ENCODE data around the gene LONRF2.

The LONRF2 gene

DNA sequence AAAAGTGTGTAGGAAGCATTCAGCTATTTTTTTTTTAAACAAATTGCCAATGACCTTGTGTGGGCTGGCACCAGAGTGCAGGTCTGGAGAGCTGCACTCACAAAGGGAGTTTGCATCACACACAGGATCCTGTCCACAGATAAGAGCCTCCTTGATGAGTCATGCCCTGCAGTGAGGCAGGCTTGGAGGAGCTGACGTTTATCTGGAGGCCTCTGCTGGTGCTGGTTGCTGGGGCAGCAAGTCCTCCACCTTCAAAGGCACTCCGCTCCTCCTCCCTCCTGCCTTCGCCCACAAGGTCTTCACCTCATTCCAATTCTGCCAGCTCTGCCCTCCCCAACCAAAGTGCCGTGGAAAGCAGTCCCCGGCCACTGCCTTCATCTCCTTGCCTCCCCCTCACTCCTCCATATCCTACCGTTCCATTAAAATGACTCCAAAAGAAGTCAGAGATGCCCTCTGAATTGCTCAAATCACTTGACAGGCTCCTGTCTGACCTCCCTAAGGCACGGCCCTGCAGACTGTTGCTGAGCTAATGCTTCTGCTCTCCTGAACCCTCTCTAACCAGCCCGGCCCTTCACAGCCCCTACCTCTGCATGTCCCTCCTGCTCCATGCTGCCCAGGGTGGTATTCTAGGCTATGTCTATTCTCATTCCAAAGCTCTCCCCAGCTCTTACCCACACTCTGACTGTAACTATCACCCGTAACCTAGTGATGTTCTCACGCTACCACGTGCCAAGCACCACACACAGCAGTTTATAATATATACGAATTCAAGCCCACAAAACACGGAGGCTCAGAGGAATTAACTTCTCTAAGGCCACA is 30.9 kb downstream of the LONRF2 start:
- peak; percentile 96 for DNase-seq (ENCODE audit: extremely low read depth, low read depth)
- TF ChIP-seq, protein P1, sequence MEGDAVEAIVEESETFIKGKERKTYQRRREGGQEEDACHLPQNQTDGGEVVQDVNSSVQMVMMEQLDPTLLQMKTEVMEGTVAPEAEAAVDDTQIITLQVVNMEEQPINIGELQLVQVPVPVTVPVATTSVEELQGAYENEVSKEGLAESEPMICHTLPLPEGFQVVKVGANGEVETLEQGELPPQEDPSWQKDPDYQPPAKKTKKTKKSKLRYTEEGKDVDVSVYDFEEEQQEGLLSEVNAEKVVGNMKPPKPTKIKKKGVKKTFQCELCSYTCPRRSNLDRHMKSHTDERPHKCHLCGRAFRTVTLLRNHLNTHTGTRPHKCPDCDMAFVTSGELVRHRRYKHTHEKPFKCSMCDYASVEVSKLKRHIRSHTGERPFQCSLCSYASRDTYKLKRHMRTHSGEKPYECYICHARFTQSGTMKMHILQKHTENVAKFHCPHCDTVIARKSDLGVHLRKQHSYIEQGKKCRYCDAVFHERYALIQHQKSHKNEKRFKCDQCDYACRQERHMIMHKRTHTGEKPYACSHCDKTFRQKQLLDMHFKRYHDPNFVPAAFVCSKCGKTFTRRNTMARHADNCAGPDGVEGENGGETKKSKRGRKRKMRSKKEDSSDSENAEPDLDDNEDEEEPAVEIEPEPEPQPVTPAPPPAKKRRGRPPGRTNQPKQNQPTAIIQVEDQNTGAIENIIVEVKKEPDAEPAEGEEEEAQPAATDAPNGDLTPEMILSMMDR (IDR thresholded peaks at IDR 0.05; ENCODE audit: low read depth, low read length, missing control alignments): no peak
- H3K4me3 ChIP-seq (replicated peaks; ENCODE audit: low read depth, low read length): no peak overlapping the region

DNA sequence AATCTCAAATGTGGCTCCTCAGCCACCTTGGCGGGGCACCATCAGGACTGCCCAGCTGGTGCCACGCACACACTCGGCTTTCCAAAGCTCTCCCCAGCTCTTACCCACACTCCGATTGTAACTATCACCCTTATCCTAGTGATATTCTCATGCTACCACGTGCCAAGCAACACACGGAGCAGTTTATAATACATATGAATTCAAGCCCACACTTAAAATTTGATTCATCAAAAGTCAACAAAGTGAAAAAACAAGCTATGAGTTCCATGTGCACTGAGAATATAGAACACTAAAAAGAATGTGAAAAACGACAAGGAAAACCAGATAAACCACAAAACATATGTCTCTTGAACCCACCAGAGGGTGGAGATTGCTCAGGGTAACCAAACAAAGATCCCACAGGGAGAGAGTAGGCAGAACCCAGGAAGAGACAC is 31.6 kb downstream of the LONRF2 start:
- no peak for DNase-seq (ENCODE audit: extremely low read depth, low read depth)
- H3K4me3 ChIP-seq (replicated peaks; ENCODE audit: low read depth, low read length): no peak overlapping the region
- TF ChIP-seq, protein P1 (IDR thresholded peaks at IDR 0.05; ENCODE audit: low read depth, low read length, missing control alignments): no peak

- no peak overlapping the region for H3K4me3 ChIP-seq (replicated peaks; ENCODE audit: low read depth, low read length)
- TF ChIP-seq, protein P1 (IDR thresholded peaks at IDR 0.05; ENCODE audit: low read depth, low read length, missing control alignments): no peak
- no peak for DNase-seq (ENCODE audit: extremely low read depth, low read depth)
Observed at GRCh38 chr2:100289020-100289419, 33.3 kb downstream of the LONRF2 start.

- no peak overlapping the region for H3K4me3 ChIP-seq (replicated peaks; ENCODE audit: low read depth, low read length)
- peak; percentile 72 for DNase-seq (ENCODE audit: extremely low read depth, low read depth)
- TF ChIP-seq, protein P1 (IDR thresholded peaks at IDR 0.05; ENCODE audit: low read depth, low read length, missing control alignments): no peak
Observed at GRCh38 chr2:100286318-100286717, 36.0 kb downstream of the LONRF2 start.

DNA sequence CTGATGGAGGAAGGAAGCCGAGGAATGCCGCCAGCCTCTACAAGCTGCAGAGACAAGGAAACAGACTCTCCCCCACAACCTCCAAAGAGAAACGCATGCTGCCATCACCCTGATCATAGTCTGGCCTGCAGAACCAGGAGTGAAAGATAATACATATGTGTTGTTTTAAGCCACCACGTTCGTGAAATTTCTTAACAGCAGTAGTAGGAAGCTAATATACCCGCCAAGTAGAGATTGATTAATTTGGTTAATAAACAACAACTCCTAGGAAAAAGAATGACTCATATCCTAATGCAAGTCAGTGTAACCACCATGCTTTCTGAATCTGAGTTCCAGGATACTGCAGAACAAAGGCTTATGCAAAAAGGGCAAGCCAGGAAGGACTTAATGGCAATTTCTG is 36.6 kb downstream of the LONRF2 start:
- TF ChIP-seq, protein P1 (IDR thresholded peaks at IDR 0.05; ENCODE audit: low read depth, low read length, missing control alignments): no peak
- peak; percentile 65 for DNase-seq (ENCODE audit: extremely low read depth, low read depth)
- no peak overlapping the region for H3K4me3 ChIP-seq (replicated peaks; ENCODE audit: low read depth, low read length)

GRCh38 chr2:100285011-100285410 is 37.3 kb downstream of the LONRF2 start:
- TF ChIP-seq, protein P1 (IDR thresholded peaks at IDR 0.05; ENCODE audit: low read depth, low read length, missing control alignments): no peak
- DNase-seq (ENCODE audit: extremely low read depth, low read depth): no peak

More at GRCh38 chr2:100285011-100285410, 37.3 kb downstream of the LONRF2 start:
- H3K4me3 ChIP-seq (replicated peaks; ENCODE audit: low read depth, low read length): no peak overlapping the region
